ENCODE results near the gene CDC42EP5.
"Not testable (repeated sequence)": the region's sequence is repeated elsewhere in the genome, so short reads cannot be mapped to it uniquely, and the experiment has no call there.

CDC42EP5 gene

GRCh38 chr19:54448040-54448773, 24.9 kb downstream of the CDC42EP5 start:
- peak overlapping the region; percentile 68 for H3K4ac ChIP-seq (ENCODE audit: low read depth in 1 of 2, low read length in 2 of 2)
- no peak overlapping the region for H2AFZ ChIP-seq (ENCODE audit: low read depth, low read length)
- H4K91ac ChIP-seq (ENCODE audit: low read length) = peak overlapping the region; percentile 84
- peak overlapping the region; percentile 92 for H2BK5ac ChIP-seq (ENCODE audit: low read depth, low read length, poor library complexity, severe bottlenecking)
- DNase-seq = peak; percentile 88
- peaks cover 22 to 45% of the 10 kb centered on the region in 2 experiments for H3K36me3 ChIP-seq (ENCODE audit: control insufficient read depth in 1 of 2, insufficient read depth in 2 of 2, low read depth in 1 of 2, low read length in 2 of 2)
- peaks cover 19% of the 10 kb centered on the region for H3K4me1 ChIP-seq (ENCODE audit: control insufficient read depth, insufficient read depth, low read depth, low read length)
- H3K27me3 ChIP-seq (ENCODE audit: control insufficient read depth in 1 of 2, insufficient read depth in 1 of 2, low read length in 2 of 2) = no peaks in the 10 kb centered on the region
- H3K23ac ChIP-seq (ENCODE audit: low read length in 2 of 2) = peak overlapping the region in 1 of 2 experiments; percentile 94
- peak overlapping the region in 1 of 2 experiments; percentile 89 for H3K14ac ChIP-seq (ENCODE audit: low read length in 2 of 2)
- H3K4me2 ChIP-seq (ENCODE audit: low read length, poor library complexity, severe bottlenecking) = peak overlapping the region; percentile 72
- H3K27ac ChIP-seq (ENCODE audit: low read length, poor library complexity, severe bottlenecking) = peak overlapping the region; percentile 85
- peak overlapping the region; percentile 54 for H4K8ac ChIP-seq (ENCODE audit: low read length)
- 1% methylated on average over 33 of the region's 34 CpGs for WGBS
- no peak overlapping the region for H2AK5ac ChIP-seq (ENCODE audit: low read length, severe bottlenecking)
- peaks cover 6% of the 10 kb centered on the region for H3K79me1 ChIP-seq (replicated peaks; ENCODE audit: low read length, poor library complexity, severe bottlenecking)
- H3K9me3 ChIP-seq (ENCODE audit: control insufficient read depth, low read length) = no peaks in the 10 kb centered on the region
- H3K9ac ChIP-seq (ENCODE audit: low read length) = peak overlapping the region; percentile 100
- H2BK12ac ChIP-seq (ENCODE audit: low read length in 2 of 2) = peak overlapping the region in 1 of 2 experiments; percentile 42
- peak overlapping the region; percentile 94 to 98 for H3K18ac ChIP-seq (ENCODE audit: low read depth in 1 of 2, low read length in 2 of 2)
- peak overlapping the region; percentile 9 for H2BK120ac ChIP-seq (ENCODE audit: low read depth, low read length)
- peak overlapping the region; percentile 96 to 97 for H3K4me3 ChIP-seq (ENCODE audit: insufficient read depth in 1 of 2, low read depth in 1 of 2, low read length in 2 of 2)
- peak overlapping the region; percentile 26 for H2BK15ac ChIP-seq (ENCODE audit: low read depth, poor library complexity, severe bottlenecking)

DNA sequence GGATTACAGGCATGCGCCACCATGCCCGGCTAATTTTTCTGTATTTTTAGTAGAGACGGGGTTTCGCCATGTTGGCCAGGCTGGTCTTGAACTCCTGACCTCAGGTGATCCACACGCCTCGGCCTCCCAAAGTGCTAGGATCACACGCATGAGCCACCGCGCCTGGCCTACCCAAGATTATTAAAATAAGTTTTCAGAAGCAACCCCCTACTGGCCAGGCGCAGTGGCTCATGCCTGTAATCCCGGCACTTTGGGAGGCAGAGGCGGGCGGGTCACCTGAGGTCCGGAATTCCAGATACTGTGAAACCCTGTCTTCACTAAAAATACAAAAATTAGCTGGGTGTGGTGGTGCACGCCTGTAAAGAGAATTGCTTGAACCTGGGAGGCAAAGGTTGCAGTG, 26.7 kb downstream of the CDC42EP5 start:
- not testable (repeated sequence) for H2BK15ac ChIP-seq (ENCODE audit: low read depth, poor library complexity, severe bottlenecking); H3K14ac ChIP-seq (ENCODE audit: low read length in 2 of 2); H4K8ac ChIP-seq (ENCODE audit: low read length); H3K4me2 ChIP-seq (ENCODE audit: low read length, poor library complexity, severe bottlenecking); DNase-seq; H3K4ac ChIP-seq (ENCODE audit: low read depth in 1 of 2, low read length in 2 of 2); H2AFZ ChIP-seq (ENCODE audit: low read depth, low read length); H3K79me1 ChIP-seq (replicated peaks; ENCODE audit: low read length, poor library complexity, severe bottlenecking); H3K27me3 ChIP-seq (ENCODE audit: control insufficient read depth in 1 of 2, insufficient read depth in 1 of 2, low read length in 2 of 2); H2BK120ac ChIP-seq (ENCODE audit: low read depth, low read length); H2BK12ac ChIP-seq (ENCODE audit: low read length in 2 of 2); H4K91ac ChIP-seq (ENCODE audit: low read length); H3K9me3 ChIP-seq (ENCODE audit: control insufficient read depth, low read length); H3K27ac ChIP-seq (ENCODE audit: low read length, poor library complexity, severe bottlenecking); H3K18ac ChIP-seq (ENCODE audit: low read depth in 1 of 2, low read length in 2 of 2); H2AK5ac ChIP-seq (ENCODE audit: low read length, severe bottlenecking); H2BK5ac ChIP-seq (ENCODE audit: low read depth, low read length, poor library complexity, severe bottlenecking); H3K9ac ChIP-seq (ENCODE audit: low read length); H3K4me3 ChIP-seq (ENCODE audit: insufficient read depth in 1 of 2, low read depth in 1 of 2, low read length in 2 of 2); H3K23ac ChIP-seq (ENCODE audit: low read length in 2 of 2)
- peaks cover 13 to 39% of the 10 kb centered on the region in 2 experiments for H3K36me3 ChIP-seq (ENCODE audit: control insufficient read depth in 1 of 2, insufficient read depth in 2 of 2, low read depth in 1 of 2, low read length in 2 of 2)
- H3K4me1 ChIP-seq (ENCODE audit: control insufficient read depth, insufficient read depth, low read depth, low read length) = peaks cover 12% of the 10 kb centered on the region
- WGBS = 99% methylated on average over 13 of the region's 15 CpGs

DNA sequence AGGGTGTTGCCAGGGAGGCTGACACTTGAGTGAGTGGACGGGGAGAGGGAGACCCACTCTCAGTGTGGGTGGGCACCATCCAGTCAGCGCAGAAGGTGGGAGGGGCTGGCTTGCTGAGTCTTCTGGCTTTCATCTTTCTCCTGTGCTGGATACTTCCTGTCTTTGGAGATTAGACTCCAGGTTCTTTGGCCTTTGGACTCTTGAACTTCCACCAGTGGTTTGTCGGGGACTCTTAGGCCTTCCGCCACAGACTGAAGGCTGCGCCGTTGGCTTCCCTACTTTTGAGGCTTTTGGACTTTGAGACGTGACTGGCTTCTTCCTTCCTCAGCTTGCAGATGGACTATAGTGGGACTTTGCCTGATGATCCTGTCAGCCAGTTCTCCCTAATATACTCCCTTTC, 28.4 kb downstream of the CDC42EP5 start:
- Histone ChIP-seq H3K27ac (ENCODE audit: low read length, poor library complexity, severe bottlenecking) (no peak overlapping the region), H3K4me2 (ENCODE audit: low read length, poor library complexity, severe bottlenecking) (no peak overlapping the region), H2BK12ac (ENCODE audit: low read length in 2 of 2) (no peak overlapping the region), H3K4me1 (ENCODE audit: control insufficient read depth, insufficient read depth, low read depth, low read length) (peaks cover 3% of the 10 kb centered on the region), H3K79me1 (replicated peaks; ENCODE audit: low read length, poor library complexity, severe bottlenecking) (peaks cover 12% of the 10 kb centered on the region), H3K4me3 (ENCODE audit: insufficient read depth in 1 of 2, low read depth in 1 of 2, low read length in 2 of 2) (no peak overlapping the region), H3K36me3 (ENCODE audit: control insufficient read depth in 1 of 2, insufficient read depth in 2 of 2, low read depth in 1 of 2, low read length in 2 of 2) (peaks cover 10 to 45% of the 10 kb centered on the region in 2 experiments), H3K18ac (ENCODE audit: low read depth in 1 of 2, low read length in 2 of 2) (no peak overlapping the region), H3K9me3 (ENCODE audit: control insufficient read depth, low read length) (no peaks in the 10 kb centered on the region), H3K4ac (ENCODE audit: low read depth in 1 of 2, low read length in 2 of 2) (no peak overlapping the region), H3K14ac (ENCODE audit: low read length in 2 of 2) (no peak overlapping the region), H2BK5ac (ENCODE audit: low read depth, low read length, poor library complexity, severe bottlenecking) (no peak overlapping the region), H2BK120ac (ENCODE audit: low read depth, low read length) (no peak overlapping the region), H3K23ac (ENCODE audit: low read length in 2 of 2) (no peak overlapping the region), H2BK15ac (ENCODE audit: low read depth, poor library complexity, severe bottlenecking) (no peak overlapping the region), H4K8ac (ENCODE audit: low read length) (no peak overlapping the region), H4K91ac (ENCODE audit: low read length) (no peak overlapping the region), H2AK5ac (ENCODE audit: low read length, severe bottlenecking) (no peak overlapping the region), H3K9ac (ENCODE audit: low read length) (no peak overlapping the region), H3K27me3 (ENCODE audit: control insufficient read depth in 1 of 2, insufficient read depth in 1 of 2, low read length in 2 of 2) (no peaks in the 10 kb centered on the region), H2AFZ (ENCODE audit: low read depth, low read length) (no peak overlapping the region)
- 96% methylated on average over 7 of the region's 7 CpGs for WGBS
- no peak for DNase-seq

DNA sequence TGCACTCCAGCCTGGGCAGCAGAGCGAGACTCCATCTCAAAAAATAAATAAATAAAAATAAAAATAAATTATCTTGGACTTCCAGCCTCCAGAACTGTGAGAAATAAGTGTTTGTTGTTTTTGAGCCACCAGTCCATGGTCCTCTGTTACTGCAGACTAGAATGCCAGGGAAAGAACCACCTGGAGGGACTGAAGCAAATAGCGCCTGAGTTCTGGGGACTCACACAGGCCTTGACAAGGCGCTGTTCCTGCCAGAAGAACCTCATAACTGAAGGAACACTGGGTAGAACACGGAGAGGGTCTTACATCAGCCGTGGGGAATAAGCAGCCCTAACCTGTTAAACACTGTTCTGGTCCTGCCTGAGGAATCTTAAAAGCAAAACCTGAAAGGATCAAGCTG, 32.5 kb downstream of the CDC42EP5 start:
- H2AFZ ChIP-seq (ENCODE audit: low read depth, low read length) = no peak overlapping the region

More for the DNA sequence above, 32.5 kb downstream of the CDC42EP5 start:
- H3K4me3 ChIP-seq (ENCODE audit: insufficient read depth in 1 of 2, low read depth in 1 of 2, low read length in 2 of 2) = no peak overlapping the region
- H3K4me2 ChIP-seq (ENCODE audit: low read length, poor library complexity, severe bottlenecking) = no peak overlapping the region
- H2BK5ac ChIP-seq (ENCODE audit: low read depth, low read length, poor library complexity, severe bottlenecking) = no peak overlapping the region
- H2BK12ac ChIP-seq (ENCODE audit: low read length in 2 of 2) = no peak overlapping the region
- 96% methylated on average over 4 of the region's 5 CpGs for WGBS
- no peak overlapping the region for H4K8ac ChIP-seq (ENCODE audit: low read length)
- H2BK120ac ChIP-seq (ENCODE audit: low read depth, low read length) = no peak overlapping the region
- no peak overlapping the region for H3K4ac ChIP-seq (ENCODE audit: low read depth in 1 of 2, low read length in 2 of 2)
- H3K4me1 ChIP-seq (ENCODE audit: control insufficient read depth, insufficient read depth, low read depth, low read length) = peaks cover 13% of the 10 kb centered on the region
- no peak overlapping the region for H2BK15ac ChIP-seq (ENCODE audit: low read depth, poor library complexity, severe bottlenecking)
- H3K18ac ChIP-seq (ENCODE audit: low read depth in 1 of 2, low read length in 2 of 2) = no peak overlapping the region
- peaks cover 16 to 50% of the 10 kb centered on the region in 2 experiments for H3K36me3 ChIP-seq (ENCODE audit: control insufficient read depth in 1 of 2, insufficient read depth in 2 of 2, low read depth in 1 of 2, low read length in 2 of 2)
- no peak overlapping the region for H4K91ac ChIP-seq (ENCODE audit: low read length)
- no peaks in the 10 kb centered on the region for H3K9me3 ChIP-seq (ENCODE audit: control insufficient read depth, low read length)
- no peak overlapping the region for H3K27ac ChIP-seq (ENCODE audit: low read length, poor library complexity, severe bottlenecking)
- DNase-seq = no peak
- H3K79me1 ChIP-seq (replicated peaks; ENCODE audit: low read length, poor library complexity, severe bottlenecking) = peaks cover 30% of the 10 kb centered on the region
- no peak overlapping the region for H2AK5ac ChIP-seq (ENCODE audit: low read length, severe bottlenecking)
- H3K27me3 ChIP-seq (ENCODE audit: control insufficient read depth in 1 of 2, insufficient read depth in 1 of 2, low read length in 2 of 2) = no peaks in the 10 kb centered on the region
- H3K9ac ChIP-seq (ENCODE audit: low read length) = no peak overlapping the region
- no peak overlapping the region for H3K14ac ChIP-seq (ENCODE audit: low read length in 2 of 2)
- no peak overlapping the region for H3K23ac ChIP-seq (ENCODE audit: low read length in 2 of 2)

All from mesenchymal stem cell (in vitro differentiated cells and primary cell).